GM23338 (cell line): ENCODE results near the gene ABAT. TPM values are rescaled to one million over a fixed set of nuclear protein-coding genes. Genes with fewer than 3 reads are reported as not detected.

ENCODE experiments used
- ATAC-seq: fragments of 200-7000 bp; cut with Tn5 transposase; 3 replicates; pipeline ENCODE4 v1.9.1; 2020
- DNase-seq: peaks from one replicate; pipeline ENCODE4 v3.0.0-alpha.2; 2015; ENCODE audit warnings: low spot score
- H2AFZ ChIP-seq: fragments of 200-600 bp; sonication (generic); 2 replicates; pipeline ENCODE4 v1.8.0; 2016; ENCODE audit warnings: antibody characterized with exemption, mild to moderate bottlenecking, moderate library complexity
- H3F3A ChIP-seq: fragments of 200-600 bp; sonication (generic); replicated peaks from 2 replicates; pipeline ENCODE4 v1.8.0; 2017; ENCODE audit warnings: antibody characterized with exemption, mixed run types, low read depth
- H3K27ac ChIP-seq: fragments of 200-600 bp; sonication (generic); 2 replicates; pipeline ENCODE4 v1.6.1; 2016; ENCODE audit warnings: low read depth
- H3K27me3 ChIP-seq: fragments of 200-600 bp; sonication (generic); 2 replicates; pipeline ENCODE4 v1.8.0; 2016; ENCODE audit warnings: mild to moderate bottlenecking, mixed run types, moderate library complexity; ENCODE audit not compliant: insufficient read depth
- H3K36me3 ChIP-seq: fragments of 200-600 bp; sonication (generic); 2 replicates; pipeline ENCODE4 v1.8.0; 2016; ENCODE audit warnings: mild to moderate bottlenecking; ENCODE audit not compliant: insufficient read depth
- H3K4me1 ChIP-seq: fragments of 200-600 bp; sonication (generic); 2 replicates; pipeline ENCODE4 v1.8.0; 2016; ENCODE audit warnings: mild to moderate bottlenecking, moderate library complexity; ENCODE audit not compliant: insufficient read depth
- H3K4me2 ChIP-seq: fragments of 200-600 bp; sonication (generic); 2 replicates; pipeline ENCODE4 v1.7.1; 2017; ENCODE audit warnings: mixed run types
- H3K4me3 ChIP-seq: fragments of 200-600 bp; sonication (generic); 2 replicates; pipeline ENCODE4 v1.6.1; 2016; ENCODE audit warnings: mixed run types
- H3K79me2 ChIP-seq: fragments of 200-600 bp; sonication (generic); replicated peaks from 2 replicates; pipeline ENCODE4 v1.8.0; 2017; ENCODE audit warnings: mild to moderate bottlenecking; ENCODE audit not compliant: insufficient read depth
- H3K9me2 ChIP-seq: fragments of 200-600 bp; sonication (generic); 2 replicates; pipeline ENCODE4 v1.8.0; 2017; ENCODE audit not compliant: insufficient read depth
- H4K20me1 ChIP-seq: fragments of 200-600 bp; sonication (generic); replicated peaks from 2 replicates; pipeline ENCODE4 v1.8.0; 2017; ENCODE audit warnings: mild to moderate bottlenecking; ENCODE audit not compliant: insufficient read depth
- H3K27ac Mint-ChIP-seq: 2 replicates; pipeline ENCODE4 v1.8.0; 2020; ENCODE audit warnings: inconsistent platforms, mild to moderate bottlenecking, moderate library complexity, mixed read lengths
- H3K27me3 Mint-ChIP-seq: 3 replicates; pipeline ENCODE4 v1.8.0; 2022; ENCODE audit warnings: low read depth, mild to moderate bottlenecking, moderate library complexity, mixed read lengths, inconsistent platforms; ENCODE audit not compliant: insufficient read depth, poor library complexity
- H3K36me3 Mint-ChIP-seq: 3 replicates; pipeline ENCODE4 v1.8.0; 2021; ENCODE audit warnings: low read depth, mild to moderate bottlenecking, inconsistent platforms, moderate library complexity, mixed read lengths
- H3K4me1 Mint-ChIP-seq: 3 replicates; pipeline ENCODE4 v1.8.0; 2020; ENCODE audit warnings: mild to moderate bottlenecking, inconsistent platforms, mixed read lengths
- H3K4me3 Mint-ChIP-seq: 3 replicates; pipeline ENCODE4 v1.8.0; 2021; ENCODE audit warnings: moderate library complexity, mild to moderate bottlenecking, inconsistent platforms, mixed read lengths
- H3K9me3 Mint-ChIP-seq: 3 replicates; pipeline ENCODE4 v1.8.0; 2020; ENCODE audit warnings: moderate library complexity, mild to moderate bottlenecking, inconsistent platforms, mixed read lengths
- CREB1 ChIP-seq: fragments of 250-450 bp; sonication (Bioruptor Pico); IDR thresholded peaks from 2 replicates; pipeline ENCODE4 v1.5.0; 2020; ENCODE audit warnings: low read depth, mild to moderate bottlenecking, moderate library complexity
- EZH2 ChIP-seq: fragments of 200-600 bp; sonication (generic); IDR thresholded peaks from one replicate; pipeline ENCODE4 v1.8.0; 2017; ENCODE audit warnings: antibody characterized with exemption, mild to moderate bottlenecking, low read depth; ENCODE audit not compliant: unreplicated experiment
- EZH2phosphoT487 ChIP-seq: fragments of 200-600 bp; sonication (generic); IDR thresholded peaks from one replicate; pipeline ENCODE4 v1.8.1; 2018; ENCODE audit warnings: antibody characterized with exemption; ENCODE audit not compliant: unreplicated experiment
- JUNB ChIP-seq: IDR thresholded peaks from one replicate; pipeline ENCODE4 v1.6.1; 2016; ENCODE audit warnings: antibody characterized with exemption; ENCODE audit not compliant: unreplicated experiment
- NANOG ChIP-seq: IDR thresholded peaks from 2 replicates; pipeline ENCODE4 v1.6.1; 2016; ENCODE audit warnings: antibody characterized with exemption, borderline replicate concordance
- POLR2AphosphoS5 ChIP-seq: IDR thresholded peaks from 2 replicates; pipeline ENCODE4 v1.6.1; 2016; ENCODE audit warnings: antibody characterized with exemption, low read depth
- STAT1 ChIP-seq: IDR thresholded peaks from one replicate; pipeline ENCODE4 v1.6.1; 2016; ENCODE audit warnings: antibody characterized with exemption; ENCODE audit not compliant: unreplicated experiment
- ZNF114 ChIP-seq: fragments of 250-450 bp; sonication (Bioruptor Pico); IDR thresholded peaks from 2 replicates; pipeline ENCODE4 v1.5.0; 2020; ENCODE audit warnings: mild to moderate bottlenecking, moderate library complexity
- ZNF331 ChIP-seq: fragments of 250-450 bp; sonication (Bioruptor Pico); IDR thresholded peaks from 2 replicates; pipeline ENCODE4 v1.5.0; 2020; ENCODE audit warnings: low read depth, mild to moderate bottlenecking, moderate library complexity
- polyA plus RNA-seq: library from polyadenylated mRNA; unstranded; fragments of >200 nt; fragmentation: Nextera tagmentation; extraction: Ambion mirVana; gene quantifications from 2 replicates; pipeline ENCODE4 v1.2.1, GENCODE V29; 2016
- total RNA-seq: library from RNA; depleted of rRNA; stranded (reverse); fragments of >200 nt; shearing (Covaris generic); gene quantifications from 2 replicates; pipeline ENCODE4 v1.2.3, GENCODE V29; 2014
- TF ChIP-seq, protein P1 (sequence below): IDR thresholded peaks from one replicate; pipeline ENCODE4 v1.6.1; 2018; ENCODE audit warnings: antibody characterized with exemption; ENCODE audit not compliant: unreplicated experiment
- TF ChIP-seq, protein P2 (sequence below): IDR thresholded peaks from 2 replicates; pipeline ENCODE4 v1.6.1; 2016; ENCODE audit warnings: antibody characterized with exemption
- TF ChIP-seq, protein P3 (sequence below), 2 experiments: fragments of 200-600 bp in 1 of 2; sonication (generic) in 1 of 2; conservative IDR thresholded peaks; 2 replicates each; pipeline versions ENCODE4 v1.5.1 to v1.6.1; 2016 to 2017; ENCODE audit warnings: antibody characterized with exemption in 2 of 2, low read depth in 2 of 2, mild to moderate bottlenecking in 2 of 2, moderate library complexity in 1 of 2
- TF ChIP-seq, protein P4 (sequence below): fragments of 250-450 bp; sonication (Bioruptor Pico); IDR thresholded peaks from 2 replicates; pipeline ENCODE4 v1.5.0; 2020; ENCODE audit warnings: mild to moderate bottlenecking, moderate library complexity

Gene ABAT
- total and polyA plus RNA-seq, 2 experiments from 2014 or later, result 4.4 to 8.8 TPM

DNA sequence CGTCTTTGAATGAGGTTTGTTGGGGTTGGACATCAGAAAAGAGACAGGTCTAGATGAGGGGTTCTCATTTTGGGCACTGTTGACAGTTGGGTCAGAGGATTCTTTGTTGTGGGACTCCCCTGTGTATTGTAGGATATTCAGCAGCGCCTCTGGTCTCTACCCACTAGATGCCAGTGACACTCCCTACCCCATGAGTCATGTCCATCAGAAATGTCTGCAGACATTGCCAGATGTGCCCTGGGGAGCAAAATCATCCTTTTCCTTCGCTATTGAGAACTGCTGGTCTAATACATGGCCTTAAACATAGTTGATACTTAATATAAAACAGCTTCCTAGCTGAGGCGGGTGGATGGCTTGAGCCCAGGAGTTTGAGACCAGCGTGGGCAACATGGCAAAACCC is 3.1 kb downstream of the ABAT start:
- Mint-ChIP-seq H3K4me3 (no peak overlapping the region), H3K27ac (no peak overlapping the region), H3K4me1 (peaks cover 20% of the 10 kb centered on the region), H3K27me3 (peaks cover 20% of the 10 kb centered on the region), H3K36me3 (peaks cover 3% of the 10 kb centered on the region; the same call in 1 of the 3 replicates), H3K9me3 (no peaks in the 10 kb centered on the region)
- Histone ChIP-seq H3K4me3 (no peak overlapping the region), H3K27me3 (peaks cover 18% of the 10 kb centered on the region), H3K4me2 (no peak overlapping the region), H3K79me2 (no peaks in the 10 kb centered on the region), H2AFZ (no peak overlapping the region), H3F3A (no peaks in the 10 kb centered on the region), H3K36me3 (no peaks in the 10 kb centered on the region), H3K4me1 (peaks cover 9% of the 10 kb centered on the region), H4K20me1 (no peaks in the 10 kb centered on the region), H3K9me2 (no peaks in the 10 kb centered on the region), H3K27ac (no peak overlapping the region)
- no peak for ATAC-seq
- TF ChIP-seq CREB1 (CRISPR knock-in tag) (no peak), EZH2 (no peak), JUNB (no peak), EZH2phosphoT487 (no peak), ZNF331 (CRISPR knock-in tag) (no peak), NANOG (no peak), POLR2AphosphoS5 (no peak), STAT1 (no peak), ZNF114 (CRISPR knock-in tag) (no peak)
- TF ChIP-seq, protein P1, sequence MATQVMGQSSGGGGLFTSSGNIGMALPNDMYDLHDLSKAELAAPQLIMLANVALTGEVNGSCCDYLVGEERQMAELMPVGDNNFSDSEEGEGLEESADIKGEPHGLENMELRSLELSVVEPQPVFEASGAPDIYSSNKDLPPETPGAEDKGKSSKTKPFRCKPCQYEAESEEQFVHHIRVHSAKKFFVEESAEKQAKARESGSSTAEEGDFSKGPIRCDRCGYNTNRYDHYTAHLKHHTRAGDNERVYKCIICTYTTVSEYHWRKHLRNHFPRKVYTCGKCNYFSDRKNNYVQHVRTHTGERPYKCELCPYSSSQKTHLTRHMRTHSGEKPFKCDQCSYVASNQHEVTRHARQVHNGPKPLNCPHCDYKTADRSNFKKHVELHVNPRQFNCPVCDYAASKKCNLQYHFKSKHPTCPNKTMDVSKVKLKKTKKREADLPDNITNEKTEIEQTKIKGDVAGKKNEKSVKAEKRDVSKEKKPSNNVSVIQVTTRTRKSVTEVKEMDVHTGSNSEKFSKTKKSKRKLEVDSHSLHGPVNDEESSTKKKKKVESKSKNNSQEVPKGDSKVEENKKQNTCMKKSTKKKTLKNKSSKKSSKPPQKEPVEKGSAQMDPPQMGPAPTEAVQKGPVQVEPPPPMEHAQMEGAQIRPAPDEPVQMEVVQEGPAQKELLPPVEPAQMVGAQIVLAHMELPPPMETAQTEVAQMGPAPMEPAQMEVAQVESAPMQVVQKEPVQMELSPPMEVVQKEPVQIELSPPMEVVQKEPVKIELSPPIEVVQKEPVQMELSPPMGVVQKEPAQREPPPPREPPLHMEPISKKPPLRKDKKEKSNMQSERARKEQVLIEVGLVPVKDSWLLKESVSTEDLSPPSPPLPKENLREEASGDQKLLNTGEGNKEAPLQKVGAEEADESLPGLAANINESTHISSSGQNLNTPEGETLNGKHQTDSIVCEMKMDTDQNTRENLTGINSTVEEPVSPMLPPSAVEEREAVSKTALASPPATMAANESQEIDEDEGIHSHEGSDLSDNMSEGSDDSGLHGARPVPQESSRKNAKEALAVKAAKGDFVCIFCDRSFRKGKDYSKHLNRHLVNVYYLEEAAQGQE, result no peak
- TF ChIP-seq, protein P2, sequence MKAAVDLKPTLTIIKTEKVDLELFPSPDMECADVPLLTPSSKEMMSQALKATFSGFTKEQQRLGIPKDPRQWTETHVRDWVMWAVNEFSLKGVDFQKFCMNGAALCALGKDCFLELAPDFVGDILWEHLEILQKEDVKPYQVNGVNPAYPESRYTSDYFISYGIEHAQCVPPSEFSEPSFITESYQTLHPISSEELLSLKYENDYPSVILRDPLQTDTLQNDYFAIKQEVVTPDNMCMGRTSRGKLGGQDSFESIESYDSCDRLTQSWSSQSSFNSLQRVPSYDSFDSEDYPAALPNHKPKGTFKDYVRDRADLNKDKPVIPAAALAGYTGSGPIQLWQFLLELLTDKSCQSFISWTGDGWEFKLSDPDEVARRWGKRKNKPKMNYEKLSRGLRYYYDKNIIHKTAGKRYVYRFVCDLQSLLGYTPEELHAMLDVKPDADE, result no peak
- TF ChIP-seq, protein P3, sequence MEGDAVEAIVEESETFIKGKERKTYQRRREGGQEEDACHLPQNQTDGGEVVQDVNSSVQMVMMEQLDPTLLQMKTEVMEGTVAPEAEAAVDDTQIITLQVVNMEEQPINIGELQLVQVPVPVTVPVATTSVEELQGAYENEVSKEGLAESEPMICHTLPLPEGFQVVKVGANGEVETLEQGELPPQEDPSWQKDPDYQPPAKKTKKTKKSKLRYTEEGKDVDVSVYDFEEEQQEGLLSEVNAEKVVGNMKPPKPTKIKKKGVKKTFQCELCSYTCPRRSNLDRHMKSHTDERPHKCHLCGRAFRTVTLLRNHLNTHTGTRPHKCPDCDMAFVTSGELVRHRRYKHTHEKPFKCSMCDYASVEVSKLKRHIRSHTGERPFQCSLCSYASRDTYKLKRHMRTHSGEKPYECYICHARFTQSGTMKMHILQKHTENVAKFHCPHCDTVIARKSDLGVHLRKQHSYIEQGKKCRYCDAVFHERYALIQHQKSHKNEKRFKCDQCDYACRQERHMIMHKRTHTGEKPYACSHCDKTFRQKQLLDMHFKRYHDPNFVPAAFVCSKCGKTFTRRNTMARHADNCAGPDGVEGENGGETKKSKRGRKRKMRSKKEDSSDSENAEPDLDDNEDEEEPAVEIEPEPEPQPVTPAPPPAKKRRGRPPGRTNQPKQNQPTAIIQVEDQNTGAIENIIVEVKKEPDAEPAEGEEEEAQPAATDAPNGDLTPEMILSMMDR (conservative IDR thresholded peaks at IDR 0.05; ENCODE audit: low read depth in 2 of 2), result no peak
- TF ChIP-seq, protein P4, sequence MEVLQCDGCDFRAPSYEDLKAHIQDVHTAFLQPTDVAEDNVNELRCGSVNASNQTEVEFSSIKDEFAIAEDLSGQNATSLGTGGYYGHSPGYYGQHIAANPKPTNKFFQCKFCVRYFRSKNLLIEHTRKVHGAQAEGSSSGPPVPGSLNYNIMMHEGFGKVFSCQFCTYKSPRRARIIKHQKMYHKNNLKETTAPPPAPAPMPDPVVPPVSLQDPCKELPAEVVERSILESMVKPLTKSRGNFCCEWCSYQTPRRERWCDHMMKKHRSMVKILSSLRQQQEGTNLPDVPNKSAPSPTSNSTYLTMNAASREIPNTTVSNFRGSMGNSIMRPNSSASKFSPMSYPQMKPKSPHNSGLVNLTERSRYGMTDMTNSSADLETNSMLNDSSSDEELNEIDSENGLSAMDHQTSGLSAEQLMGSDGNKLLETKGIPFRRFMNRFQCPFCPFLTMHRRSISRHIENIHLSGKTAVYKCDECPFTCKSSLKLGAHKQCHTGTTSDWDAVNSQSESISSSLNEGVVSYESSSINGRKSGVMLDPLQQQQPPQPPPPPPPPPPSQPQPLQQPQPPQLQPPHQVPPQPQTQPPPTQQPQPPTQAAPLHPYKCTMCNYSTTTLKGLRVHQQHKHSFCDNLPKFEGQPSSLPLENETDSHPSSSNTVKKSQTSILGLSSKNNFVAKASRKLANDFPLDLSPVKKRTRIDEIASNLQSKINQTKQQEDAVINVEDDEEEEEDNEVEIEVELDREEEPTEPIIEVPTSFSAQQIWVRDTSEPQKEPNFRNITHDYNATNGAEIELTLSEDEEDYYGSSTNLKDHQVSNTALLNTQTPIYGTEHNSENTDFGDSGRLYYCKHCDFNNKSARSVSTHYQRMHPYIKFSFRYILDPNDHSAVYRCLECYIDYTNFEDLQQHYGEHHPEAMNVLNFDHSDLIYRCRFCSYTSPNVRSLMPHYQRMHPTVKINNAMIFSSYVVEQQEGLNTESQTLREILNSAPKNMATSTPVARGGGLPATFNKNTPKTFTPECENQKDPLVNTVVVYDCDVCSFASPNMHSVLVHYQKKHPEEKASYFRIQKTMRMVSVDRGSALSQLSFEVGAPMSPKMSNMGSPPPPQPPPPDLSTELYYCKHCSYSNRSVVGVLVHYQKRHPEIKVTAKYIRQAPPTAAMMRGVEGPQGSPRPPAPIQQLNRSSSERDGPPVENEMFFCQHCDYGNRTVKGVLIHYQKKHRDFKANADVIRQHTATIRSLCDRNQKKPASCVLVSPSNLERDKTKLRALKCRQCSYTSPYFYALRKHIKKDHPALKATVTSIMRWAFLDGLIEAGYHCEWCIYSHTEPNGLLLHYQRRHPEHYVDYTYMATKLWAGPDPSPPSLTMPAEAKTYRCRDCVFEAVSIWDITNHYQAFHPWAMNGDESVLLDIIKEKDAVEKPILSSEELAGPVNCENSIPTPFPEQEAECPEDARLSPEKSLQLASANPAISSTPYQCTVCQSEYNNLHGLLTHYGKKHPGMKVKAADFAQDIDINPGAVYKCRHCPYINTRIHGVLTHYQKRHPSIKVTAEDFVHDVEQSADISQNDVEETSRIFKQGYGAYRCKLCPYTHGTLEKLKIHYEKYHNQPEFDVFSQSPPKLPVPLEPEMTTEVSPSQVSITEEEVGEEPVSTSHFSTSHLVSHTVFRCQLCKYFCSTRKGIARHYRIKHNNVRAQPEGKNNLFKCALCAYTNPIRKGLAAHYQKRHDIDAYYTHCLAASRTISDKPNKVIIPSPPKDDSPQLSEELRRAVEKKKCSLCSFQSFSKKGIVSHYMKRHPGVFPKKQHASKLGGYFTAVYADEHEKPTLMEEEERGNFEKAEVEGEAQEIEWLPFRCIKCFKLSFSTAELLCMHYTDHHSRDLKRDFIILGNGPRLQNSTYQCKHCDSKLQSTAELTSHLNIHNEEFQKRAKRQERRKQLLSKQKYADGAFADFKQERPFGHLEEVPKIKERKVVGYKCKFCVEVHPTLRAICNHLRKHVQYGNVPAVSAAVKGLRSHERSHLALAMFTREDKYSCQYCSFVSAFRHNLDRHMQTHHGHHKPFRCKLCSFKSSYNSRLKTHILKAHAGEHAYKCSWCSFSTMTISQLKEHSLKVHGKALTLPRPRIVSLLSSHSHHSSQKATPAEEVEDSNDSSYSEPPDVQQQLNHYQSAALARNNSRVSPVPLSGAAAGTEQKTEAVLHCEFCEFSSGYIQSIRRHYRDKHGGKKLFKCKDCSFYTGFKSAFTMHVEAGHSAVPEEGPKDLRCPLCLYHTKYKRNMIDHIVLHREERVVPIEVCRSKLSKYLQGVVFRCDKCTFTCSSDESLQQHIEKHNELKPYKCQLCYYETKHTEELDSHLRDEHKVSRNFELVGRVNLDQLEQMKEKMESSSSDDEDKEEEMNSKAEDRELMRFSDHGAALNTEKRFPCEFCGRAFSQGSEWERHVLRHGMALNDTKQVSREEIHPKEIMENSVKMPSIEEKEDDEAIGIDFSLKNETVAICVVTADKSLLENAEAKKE (CRISPR knock-in tag), result no peak
- no peak for DNase-seq
